ENCODE data around the gene TAF3. TPM values are rescaled to one million over a fixed set of nuclear protein-coding genes. Genes with fewer than 3 reads are reported as not detected.
A peak's percentile ranks its signal among the peaks of the same experiment; 100 is the strongest.

Gene TAF3
- total RNA-seq, 1 donor from 2014 or later = 4.8 TPM

- TF ChIP-seq CTCF (IDR thresholded peaks at IDR 0.05; ENCODE audit: insufficient read depth, low read length, poor library complexity, severe bottlenecking) = no peak
- peaks cover 92% of the 10 kb centered on the region for H3K27me3 ChIP-seq (ENCODE audit: control insufficient read depth, insufficient read depth, low read length)
- DNase-seq (ENCODE audit: low read depth) = no peak
These were observed 223.1 kb downstream of the TAF3 start for GRCh38 chr10:8041284-8041991.

GRCh38 chr10:8041992-8042720 lies 223.9 kb downstream of the TAF3 start:
- H3K27me3 ChIP-seq (ENCODE audit: control insufficient read depth, insufficient read depth, low read length) = peaks cover 92% of the 10 kb centered on the region
- TF ChIP-seq CTCF (IDR thresholded peaks at IDR 0.05; ENCODE audit: insufficient read depth, low read length, poor library complexity, severe bottlenecking) = no peak

More at GRCh38 chr10:8041284-8041991, 223.1 kb downstream of the TAF3 start:
- no peaks in the 10 kb centered on the region for H3K36me3 ChIP-seq (ENCODE audit: control insufficient read depth, insufficient read depth, low read length)
- no peak overlapping the region for H3K4me3 ChIP-seq (ENCODE audit: low read depth, low read length)

DNA sequence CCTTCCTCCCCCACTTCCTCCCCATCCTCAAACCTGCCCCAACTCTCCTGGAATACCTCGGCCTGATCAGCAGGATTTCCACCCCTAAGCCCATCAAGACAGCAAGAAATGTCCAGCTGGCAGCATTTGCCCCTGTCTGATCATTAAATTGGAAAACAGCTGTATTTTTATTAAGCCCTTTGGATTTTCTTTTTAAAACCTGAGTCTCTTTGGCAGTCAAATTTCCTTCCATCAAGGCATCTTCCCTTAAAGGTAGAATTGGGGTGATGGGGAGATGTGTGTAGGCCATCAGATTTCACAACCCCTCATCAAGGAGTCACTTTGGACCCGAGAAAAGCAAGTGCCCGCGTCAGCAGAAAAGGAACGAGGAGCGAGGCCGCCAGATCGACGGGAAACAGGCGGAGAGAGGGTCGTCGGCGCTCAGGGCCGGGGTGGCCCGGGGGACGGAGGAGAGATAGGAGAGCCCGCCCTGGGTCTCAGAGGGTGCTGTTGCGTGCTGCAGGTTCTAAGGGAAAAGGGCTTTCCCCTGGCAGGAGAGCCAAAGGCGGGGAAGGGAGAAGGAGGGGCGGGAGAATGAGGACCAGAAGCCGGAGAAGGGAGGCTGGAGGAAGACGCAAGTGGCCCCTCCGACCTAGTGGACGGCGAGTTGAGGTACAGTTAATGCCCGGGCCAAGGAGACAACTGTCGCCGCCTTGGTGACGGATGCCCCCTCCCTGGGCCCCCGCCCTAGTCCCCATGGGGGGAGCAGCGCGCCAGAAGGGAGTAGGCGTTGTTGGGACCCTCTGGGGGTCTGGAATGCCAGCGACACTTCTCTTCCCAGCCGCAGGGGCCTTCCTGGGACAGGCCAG lies 224.6 kb downstream of the TAF3 start:
- Histone ChIP-seq H3K4me3 (ENCODE audit: low read depth, low read length) (no peak overlapping the region), H3K36me3 (ENCODE audit: control insufficient read depth, insufficient read depth, low read length) (no peaks in the 10 kb centered on the region), H3K27me3 (ENCODE audit: control insufficient read depth, insufficient read depth, low read length) (peaks cover 92% of the 10 kb centered on the region)
- no peak for TF ChIP-seq CTCF (IDR thresholded peaks at IDR 0.05; ENCODE audit: insufficient read depth, low read length, poor library complexity, severe bottlenecking)
- DNase-seq (ENCODE audit: low read depth) = no peak

More at GRCh38 chr10:8041992-8042720, 223.9 kb downstream of the TAF3 start:
- no peaks in the 10 kb centered on the region for H3K36me3 ChIP-seq (ENCODE audit: control insufficient read depth, insufficient read depth, low read length)
- H3K4me3 ChIP-seq (ENCODE audit: low read depth, low read length) = no peak overlapping the region
- no peak for DNase-seq (ENCODE audit: low read depth)

- DNase-seq (ENCODE audit: low read depth) = no peak
- Histone ChIP-seq H3K36me3 (ENCODE audit: control insufficient read depth, insufficient read depth, low read length) (no peaks in the 10 kb centered on the region), H3K4me3 (ENCODE audit: low read depth, low read length) (no peak overlapping the region), H3K27me3 (ENCODE audit: control insufficient read depth, insufficient read depth, low read length) (peaks cover 92% of the 10 kb centered on the region)
- peak; percentile 30 for TF ChIP-seq CTCF (IDR thresholded peaks at IDR 0.05; ENCODE audit: insufficient read depth, low read length, poor library complexity, severe bottlenecking)
These were observed 225.4 kb downstream of the TAF3 start for GRCh38 chr10:8043569-8044306.

DNA sequence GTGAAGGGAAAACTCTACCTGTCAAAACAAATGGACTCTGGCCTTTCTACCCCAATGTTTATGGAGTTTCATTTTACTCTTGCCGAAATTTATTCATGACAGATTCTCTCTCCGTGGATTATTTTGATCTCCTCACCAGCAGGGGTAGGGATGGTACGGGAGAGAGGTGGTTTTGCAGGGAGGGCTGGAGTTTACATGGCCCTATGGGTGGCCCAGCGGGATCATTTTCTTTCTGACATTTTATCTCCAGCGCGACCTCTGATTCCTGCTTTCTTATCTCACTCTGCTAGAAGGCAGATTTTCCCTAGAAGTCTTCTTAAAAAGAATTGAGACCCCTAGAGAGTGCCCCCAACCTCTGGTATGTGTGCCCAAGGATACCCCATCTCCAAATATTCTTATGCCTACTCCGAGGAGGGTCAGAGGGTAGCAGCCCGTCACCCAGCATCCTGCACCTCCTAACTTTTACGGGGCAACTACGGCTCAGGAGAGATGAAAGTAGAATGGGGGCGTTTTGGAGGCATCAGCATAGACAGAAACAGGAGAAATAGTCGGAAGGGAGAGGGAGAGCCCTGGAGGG lies 226.1 kb downstream of the TAF3 start:
- no peak for DNase-seq (ENCODE audit: low read depth)
- H3K4me3 ChIP-seq (ENCODE audit: low read depth, low read length) = no peak overlapping the region
- H3K36me3 ChIP-seq (ENCODE audit: control insufficient read depth, insufficient read depth, low read length) = no peaks in the 10 kb centered on the region
- TF ChIP-seq CTCF (IDR thresholded peaks at IDR 0.05; ENCODE audit: insufficient read depth, low read length, poor library complexity, severe bottlenecking) = no peak
- peaks cover 92% of the 10 kb centered on the region for H3K27me3 ChIP-seq (ENCODE audit: control insufficient read depth, insufficient read depth, low read length)
